Activated naive CD8-positive, alpha-beta T cell treated with anti-CD3 and anti-CD28 coated beads for 36 hours (primary cell): ENCODE data around the gene VPS39. TPM values are rescaled to one million over a fixed set of nuclear protein-coding genes. Genes with fewer than 3 reads are reported as not detected.

Source experiments
- DNase-seq: peaks from one replicate; pipeline ENCODE4 v3.0.0; 2021
- H3K27ac Mint-ChIP-seq: one replicate; pipeline ENCODE4 v1.8.0; 2022; ENCODE audit warnings: mild to moderate bottlenecking, moderate library complexity, mixed read lengths
- H3K27me3 Mint-ChIP-seq: one replicate; pipeline ENCODE4 v1.8.0; 2022; ENCODE audit warnings: mild to moderate bottlenecking, mixed read lengths
- H3K36me3 Mint-ChIP-seq: one replicate; pipeline ENCODE4 v1.8.0; 2021; ENCODE audit warnings: mild to moderate bottlenecking, mixed read lengths
- H3K4me1 Mint-ChIP-seq: one replicate; pipeline ENCODE4 v1.8.0; 2021; ENCODE audit warnings: mixed read lengths
- H3K4me3 Mint-ChIP-seq: one replicate; pipeline ENCODE4 v1.8.0; 2022; ENCODE audit warnings: mild to moderate bottlenecking, moderate library complexity, mixed read lengths
- H3K9me3 Mint-ChIP-seq: one replicate; pipeline ENCODE4 v1.8.0; 2022; ENCODE audit warnings: mixed read lengths
- total RNA-seq, 2 experiments: library from RNA; stranded (reverse); gene quantifications; one replicate each; pipeline ENCODE4 v1.2.3, GENCODE V29; 2021

Gene VPS39
- total RNA-seq, 2 experiments from 2014 or later: 43.3 to 44.2 TPM

GRCh38 chr15:42157381-42157780 is 50.7 kb downstream of the VPS39 start:
- DNase-seq: no peak
- no peak overlapping the region for H3K27ac Mint-ChIP-seq
- no peak overlapping the region for H3K4me3 Mint-ChIP-seq
- no peaks in the 10 kb centered on the region for H3K27me3 Mint-ChIP-seq
- no peaks in the 10 kb centered on the region for H3K4me1 Mint-ChIP-seq
- H3K36me3 Mint-ChIP-seq: no peaks in the 10 kb centered on the region
- H3K9me3 Mint-ChIP-seq: no peaks in the 10 kb centered on the region

- DNase-seq: no peak
- Mint-ChIP-seq H3K9me3 (no peaks in the 10 kb centered on the region), H3K36me3 (no peaks in the 10 kb centered on the region), H3K4me1 (no peaks in the 10 kb centered on the region), H3K27ac (no peak within 1 kb of the TSS), H3K27me3 (no peaks in the 10 kb centered on the region), H3K4me3 (no peak within 1 kb of the TSS)
Observed at GRCh38 chr15:42156243-42156922, 51.7 kb downstream of the VPS39 start, which contains the start of gene PLA2G4F. Gene PLA2G4F (minus strand): TSS chr15:42156636. CDS start chr15:42156549, 87 bp downstream.

- H3K9me3 Mint-ChIP-seq: no peaks in the 10 kb centered on the region
- no peak for DNase-seq
- H3K36me3 Mint-ChIP-seq: no peaks in the 10 kb centered on the region
- no peaks in the 10 kb centered on the region for H3K4me1 Mint-ChIP-seq
- H3K27me3 Mint-ChIP-seq: no peaks in the 10 kb centered on the region
- no peak overlapping the region for H3K4me3 Mint-ChIP-seq
- no peak overlapping the region for H3K27ac Mint-ChIP-seq
Observed at GRCh38 chr15:42155546-42156242, 52.4 kb downstream of the VPS39 start.

GRCh38 chr15:42154956-42155355 is 53.1 kb downstream of the VPS39 start:
- H3K36me3 Mint-ChIP-seq: no peaks in the 10 kb centered on the region
- no peaks in the 10 kb centered on the region for H3K27me3 Mint-ChIP-seq
- H3K4me3 Mint-ChIP-seq: no peak overlapping the region
- H3K27ac Mint-ChIP-seq: no peak overlapping the region
- H3K9me3 Mint-ChIP-seq: no peaks in the 10 kb centered on the region
- DNase-seq: no peak
- no peaks in the 10 kb centered on the region for H3K4me1 Mint-ChIP-seq

DNA sequence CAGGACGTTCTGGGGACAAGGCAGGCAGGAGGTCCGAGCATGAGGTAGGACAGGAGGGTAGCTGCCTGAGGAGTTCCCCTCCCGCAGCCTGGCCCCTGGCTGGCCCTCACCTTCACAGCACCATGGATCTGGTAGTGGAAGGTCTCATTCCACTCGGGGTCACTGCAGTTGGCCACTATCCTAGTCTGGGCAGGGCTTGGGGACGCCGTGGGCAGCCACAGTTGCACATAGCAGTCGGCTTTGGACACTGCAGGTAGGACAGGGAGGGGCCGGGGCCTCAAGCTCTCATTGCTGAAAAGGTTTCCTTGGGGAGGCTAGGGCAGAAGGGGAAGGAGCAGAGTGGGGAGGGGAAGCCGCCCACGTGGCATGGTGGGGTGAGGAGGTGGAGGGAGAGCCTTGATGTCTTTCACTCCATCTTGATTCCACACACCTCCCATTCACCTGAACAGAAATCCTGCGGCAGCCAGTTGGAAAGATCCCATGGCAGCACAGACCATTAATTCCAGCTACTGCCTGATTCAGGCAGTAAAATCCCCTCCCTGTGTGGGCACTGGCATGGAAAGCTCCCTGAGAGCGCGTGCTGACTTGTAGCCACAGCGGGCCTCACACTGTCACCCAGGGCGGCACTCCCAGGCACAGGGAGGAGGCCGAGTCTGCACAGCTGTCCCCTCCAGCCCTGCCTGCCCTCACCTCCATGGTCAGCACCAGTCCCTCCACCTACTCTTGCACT is 53.7 kb downstream of the VPS39 start:
- no peaks in the 10 kb centered on the region for H3K27me3 Mint-ChIP-seq
- H3K4me1 Mint-ChIP-seq: no peaks in the 10 kb centered on the region
- no peaks in the 10 kb centered on the region for H3K36me3 Mint-ChIP-seq
- no peak overlapping the region for H3K27ac Mint-ChIP-seq
- no peaks in the 10 kb centered on the region for H3K9me3 Mint-ChIP-seq
- H3K4me3 Mint-ChIP-seq: no peak overlapping the region
- DNase-seq: no peak

DNA sequence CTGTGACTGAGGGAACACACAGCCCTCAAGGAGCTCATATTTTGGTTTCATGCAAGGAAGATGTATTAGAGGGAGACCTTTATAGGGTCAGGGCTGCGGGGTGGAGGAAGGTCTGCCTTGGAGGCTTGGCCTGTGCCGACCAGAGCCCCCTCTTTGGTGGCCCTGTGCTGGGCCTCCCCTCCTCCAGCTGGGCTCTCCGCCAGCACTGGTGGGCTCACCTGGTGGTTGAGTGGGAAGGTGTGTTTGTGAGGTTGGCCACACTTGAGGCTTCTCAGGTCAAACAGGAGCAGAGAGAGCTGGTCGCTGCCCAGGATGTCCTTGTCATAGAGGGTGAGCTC is 54.3 kb downstream of the VPS39 start:
- Mint-ChIP-seq H3K27me3 (no peaks in the 10 kb centered on the region), H3K9me3 (no peaks in the 10 kb centered on the region), H3K36me3 (no peaks in the 10 kb centered on the region), H3K27ac (no peak overlapping the region), H3K4me1 (no peaks in the 10 kb centered on the region), H3K4me3 (no peak overlapping the region)
- no peak for DNase-seq

- H3K27ac Mint-ChIP-seq: no peak overlapping the region
- no peaks in the 10 kb centered on the region for H3K36me3 Mint-ChIP-seq
- no peak for DNase-seq
- no peak overlapping the region for H3K4me3 Mint-ChIP-seq
- H3K9me3 Mint-ChIP-seq: no peaks in the 10 kb centered on the region
- no peaks in the 10 kb centered on the region for H3K27me3 Mint-ChIP-seq
- no peaks in the 10 kb centered on the region for H3K4me1 Mint-ChIP-seq
Observed at GRCh38 chr15:42152921-42153698, 55.0 kb downstream of the VPS39 start.

GRCh38 chr15:42152196-42152920 is 55.7 kb downstream of the VPS39 start:
- Mint-ChIP-seq H3K36me3 (no peaks in the 10 kb centered on the region), H3K9me3 (no peaks in the 10 kb centered on the region), H3K4me3 (no peak overlapping the region), H3K27me3 (no peaks in the 10 kb centered on the region), H3K27ac (no peak overlapping the region), H3K4me1 (no peaks in the 10 kb centered on the region)
- no peak for DNase-seq

- DNase-seq: no peak
- no peak overlapping the region for H3K4me3 Mint-ChIP-seq
- no peak overlapping the region for H3K27ac Mint-ChIP-seq
- no peaks in the 10 kb centered on the region for H3K9me3 Mint-ChIP-seq
- no peaks in the 10 kb centered on the region for H3K27me3 Mint-ChIP-seq
- H3K4me1 Mint-ChIP-seq: no peaks in the 10 kb centered on the region
- H3K36me3 Mint-ChIP-seq: no peaks in the 10 kb centered on the region
Observed at GRCh38 chr15:42151736-42152135, 56.4 kb downstream of the VPS39 start.

DNA sequence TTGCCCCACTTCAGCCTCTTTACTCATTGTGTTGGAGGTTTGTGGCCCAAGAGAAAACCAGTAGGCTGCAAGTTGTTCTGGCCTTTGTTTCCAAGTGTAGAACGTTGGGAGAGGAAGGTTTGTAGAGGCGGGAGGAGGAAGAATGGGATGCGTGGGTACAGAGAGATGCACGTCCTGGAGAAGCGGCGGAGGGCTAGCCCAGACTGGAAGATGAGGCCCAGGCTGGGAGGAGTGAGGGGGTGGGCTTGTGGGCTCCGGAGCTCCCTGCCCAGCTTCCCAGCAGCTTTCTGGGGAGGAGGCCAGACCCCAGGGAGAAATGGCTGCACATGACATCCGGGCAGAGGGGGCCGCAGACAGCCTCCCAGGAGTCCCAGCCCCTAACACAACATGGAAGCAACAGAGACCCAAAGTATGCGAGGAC is 57.0 kb downstream of the VPS39 start:
- H3K27ac Mint-ChIP-seq: no peak overlapping the region
- no peaks in the 10 kb centered on the region for H3K36me3 Mint-ChIP-seq
- no peaks in the 10 kb centered on the region for H3K4me1 Mint-ChIP-seq
- H3K27me3 Mint-ChIP-seq: no peaks in the 10 kb centered on the region
- no peaks in the 10 kb centered on the region for H3K9me3 Mint-ChIP-seq
- DNase-seq: no peak
- H3K4me3 Mint-ChIP-seq: no peak overlapping the region

- Mint-ChIP-seq H3K36me3 (no peaks in the 10 kb centered on the region), H3K4me3 (no peak overlapping the region), H3K27ac (no peak overlapping the region), H3K27me3 (no peaks in the 10 kb centered on the region), H3K4me1 (no peaks in the 10 kb centered on the region), H3K9me3 (no peaks in the 10 kb centered on the region)
- DNase-seq: no peak
Observed at GRCh38 chr15:42150219-42150970, 57.7 kb downstream of the VPS39 start.

- Mint-ChIP-seq H3K4me1 (no peaks in the 10 kb centered on the region), H3K9me3 (no peaks in the 10 kb centered on the region), H3K4me3 (no peak overlapping the region), H3K36me3 (no peaks in the 10 kb centered on the region), H3K27me3 (no peaks in the 10 kb centered on the region), H3K27ac (no peak overlapping the region)
- DNase-seq: no peak
Observed at GRCh38 chr15:42149493-42150218, 58.4 kb downstream of the VPS39 start.

- Mint-ChIP-seq H3K27me3 (no peaks in the 10 kb centered on the region), H3K27ac (no peak overlapping the region), H3K36me3 (no peaks in the 10 kb centered on the region), H3K9me3 (no peaks in the 10 kb centered on the region), H3K4me3 (no peak overlapping the region), H3K4me1 (no peaks in the 10 kb centered on the region)
- no peak for DNase-seq
Observed at GRCh38 chr15:42148808-42149492, 59.2 kb downstream of the VPS39 start.
